Placental pericyte (primary cell): ENCODE measurements around the gene C9orf78. TPM values are rescaled to one million over a fixed set of nuclear protein-coding genes. Genes with fewer than 3 reads are reported as not detected.

Source experiments
- small RNA-seq: library from RNA; depleted of rRNA; stranded (forward); fragments of <200 nt; gene quantifications from one replicate; pipeline ENCODE3, GENCODE V24; 2012; ENCODE audit warnings: low replicate concordance
- total RNA-seq: library from RNA; depleted of rRNA; stranded (reverse); fragments of >200 nt; gene quantifications from 2 replicates; pipeline ENCODE4 v1.2.3, GENCODE V29; 2012

The C9orf78 gene, protein sequence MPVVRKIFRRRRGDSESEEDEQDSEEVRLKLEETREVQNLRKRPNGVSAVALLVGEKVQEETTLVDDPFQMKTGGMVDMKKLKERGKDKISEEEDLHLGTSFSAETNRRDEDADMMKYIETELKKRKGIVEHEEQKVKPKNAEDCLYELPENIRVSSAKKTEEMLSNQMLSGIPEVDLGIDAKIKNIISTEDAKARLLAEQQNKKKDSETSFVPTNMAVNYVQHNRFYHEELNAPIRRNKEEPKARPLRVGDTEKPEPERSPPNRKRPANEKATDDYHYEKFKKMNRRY
- total RNA-seq = 30.0 and 32.5 TPM in 2 replicates

DNA sequence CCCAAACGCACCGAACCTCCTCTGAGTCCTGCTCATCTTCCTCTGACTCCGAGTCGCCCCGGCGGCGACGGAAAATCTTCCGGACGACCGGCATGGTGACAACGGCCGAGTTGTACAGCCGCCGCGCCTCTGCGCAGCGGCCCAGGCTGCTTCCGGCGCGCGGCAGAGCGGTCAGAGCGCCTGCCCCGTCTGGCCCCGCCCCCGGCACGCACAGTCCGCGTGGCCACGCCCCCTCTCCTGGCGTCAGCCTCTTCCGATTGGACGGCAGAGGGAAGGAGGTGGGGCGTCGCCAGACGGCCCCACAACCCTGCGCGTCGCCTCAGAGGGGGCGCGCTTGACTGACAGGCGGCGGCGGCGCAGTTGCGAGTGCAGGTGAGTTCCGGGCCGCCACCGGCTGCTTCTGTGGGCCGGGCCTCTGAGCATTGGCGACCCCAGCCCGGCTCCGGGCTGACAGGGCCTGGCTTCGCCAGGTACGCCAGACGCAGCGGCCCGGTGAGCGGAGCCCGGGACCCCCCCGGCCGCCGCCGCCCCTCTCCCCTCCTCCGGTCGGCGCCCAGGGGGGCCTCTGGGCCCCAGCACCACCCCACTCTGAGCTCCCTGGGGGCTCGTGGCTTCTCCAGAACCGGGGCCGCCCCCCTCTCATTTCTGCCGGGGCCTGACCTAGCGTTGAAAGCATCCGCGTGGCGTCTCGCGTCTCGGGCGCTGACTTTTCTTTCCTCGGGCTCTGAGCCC, at the start of gene C9orf78, which contains the start of gene USP20:
C9orf78 (minus strand) TSS at position 148 of the 732 bp plus-strand sequence; CDS start at position 94, 54 bp downstream.
USP20 (plus strand) TSS at position 331 of the 732 bp plus-strand sequence. CDS start 17,098 bp downstream, outside the sequence.

DNA sequence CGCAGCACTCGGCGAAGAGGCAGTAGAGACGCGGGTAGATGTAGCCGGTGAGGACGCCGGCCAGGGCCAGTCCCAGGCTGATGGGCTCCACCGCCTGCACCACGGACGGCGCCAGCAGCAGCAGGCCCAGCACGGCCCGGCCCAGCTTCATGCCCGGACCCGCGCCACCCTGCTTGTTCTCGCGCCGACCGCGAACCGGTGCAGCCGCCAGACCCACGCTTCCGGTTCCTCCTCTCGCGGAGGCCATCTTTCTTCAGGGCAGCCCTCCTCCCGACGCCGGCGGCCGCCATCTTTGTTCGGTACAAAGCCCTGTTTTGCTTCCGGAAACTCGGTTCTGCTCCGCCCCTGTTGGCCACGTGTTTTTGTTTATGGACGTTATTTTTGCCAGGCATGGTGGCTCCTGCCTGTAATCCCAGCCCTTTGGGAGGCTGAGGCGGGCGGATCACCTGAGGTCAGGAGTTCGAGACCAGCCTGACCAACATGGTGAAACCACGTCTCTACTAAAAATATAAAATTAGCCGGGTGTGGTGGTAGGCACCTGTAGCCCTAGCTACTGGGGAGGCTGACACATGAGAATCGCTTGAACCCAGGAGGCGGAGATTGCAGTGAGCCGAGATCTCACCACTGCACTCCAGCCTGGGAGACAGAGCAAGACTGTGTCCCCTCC, 11.0 kb downstream of the C9orf78 start, which contains the start of gene TOR1A:
TOR1A (minus strand) TSS at position 202 of the 667 bp plus-strand sequence; CDS start at position 151, 51 bp downstream.

DNA sequence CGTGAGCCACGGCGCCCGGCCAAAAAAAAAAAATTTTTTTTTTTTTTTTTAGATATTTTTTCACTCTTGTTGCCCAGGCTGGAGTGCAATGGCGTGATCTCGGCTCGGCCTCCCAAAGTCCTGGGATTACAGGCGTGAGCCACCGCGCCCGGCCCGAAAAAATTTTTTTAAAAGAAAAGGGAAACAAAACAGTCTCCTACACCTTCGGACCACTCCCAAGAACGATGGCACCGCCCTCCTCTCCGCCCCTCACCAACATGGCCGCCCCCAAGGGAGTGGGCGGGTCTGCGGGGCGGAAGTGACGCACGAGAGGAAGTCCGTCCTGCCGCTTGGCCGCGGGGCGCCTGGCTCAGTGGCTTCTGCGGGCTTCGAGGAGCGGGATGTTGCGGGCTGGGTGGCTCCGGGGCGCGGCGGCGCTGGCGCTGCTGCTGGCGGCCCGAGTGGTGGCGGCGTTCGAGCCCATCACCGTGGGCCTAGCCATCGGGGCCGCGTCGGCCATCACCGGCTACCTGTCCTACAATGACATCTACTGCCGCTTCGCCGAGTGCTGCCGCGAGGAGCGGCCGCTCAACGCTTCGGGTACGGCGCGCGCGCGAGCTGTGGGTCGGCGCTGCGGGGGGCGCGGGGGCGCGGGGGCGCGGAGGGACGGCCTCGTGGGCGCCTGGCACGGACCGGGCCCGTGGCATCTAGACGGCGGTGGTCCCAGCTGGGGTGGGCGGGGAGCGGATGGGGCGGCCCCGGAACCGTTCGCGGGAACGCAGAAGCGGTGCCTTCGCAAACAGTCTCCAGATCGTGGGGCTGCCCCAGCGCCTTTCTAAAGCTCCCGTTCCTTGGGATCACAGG, 32.0 kb downstream of the C9orf78 start, which contains the start of gene TOR1B:
TOR1B (plus strand) TSS at position 352 of the 843 bp plus-strand sequence; CDS start at position 381, 29 bp downstream.

Small RNA genes lying within 50 kb of the gene (small RNA-seq; reads per million reads assigned to genes)
- 0.42 reads per million, percentile 13 among the genes with 10 or more reads in this experiment for gene MIR6855

Other genes with a start within 250 kb of the C9orf78 start
- gene C9orf50, start 214.2 kb downstream of the C9orf78 start, total RNA-seq = not detected in 2 replicates
- 29.1 and 44.7 TPM in 2 replicates for gene NTMT1, start 209.1 kb downstream of the C9orf78 start, total RNA-seq
- gene ASB6, start 193.1 kb downstream of the C9orf78 start, total RNA-seq = 21.0 and 26.3 TPM in 2 replicates
- gene PRRX2, start 169.6 kb downstream of the C9orf78 start, total RNA-seq = 0.14 and 3.7 TPM in 2 replicates
- 3.9 and 138 TPM in 2 replicates for gene PTGES, start 82.2 kb downstream of the C9orf78 start, total RNA-seq
- gene TOR1B, start 32.1 kb downstream of the C9orf78 start, total RNA-seq = 29.1 and 42.4 TPM in 2 replicates
- gene TOR1A, start 11.1 kb downstream of the C9orf78 start, total RNA-seq = 51.6 and 69.1 TPM in 2 replicates
- 13.3 and 13.9 TPM in 2 replicates for gene USP20, start 183 bp upstream of the C9orf78 start, total RNA-seq
- 23.2 and 43.5 TPM in 2 replicates for gene FNBP1, start 207.9 kb upstream of the C9orf78 start, total RNA-seq
- 33.0 and 35.4 TPM in 2 replicates for gene GPR107, start 218.6 kb upstream of the C9orf78 start, total RNA-seq